Upper lobe of left lung (tissue), 4 donors: Measurements from ENCODE around the gene ADIPOR2.

Experiments used
- CTCF ChIP-seq, 6 experiments: fragments of 450-650 bp in 4 of 6; fragments of 200-600 bp in 2 of 6; sonication (generic) in 2 of 6; IDR thresholded peaks; one replicate each; pipeline ENCODE4 v1.5.1; 2016 to 2019; ENCODE audit warnings: antibody characterized with exemption in 6 of 6
- EP300 ChIP-seq, 4 donors: sonication (generic); formaldehyde crosslinking; IDR thresholded peaks; one replicate each; pipeline ENCODE4 v1.5.1; 2017; ENCODE audit warnings: antibody characterized with exemption in 4 of 4, control low read depth in 2 of 4
- POLR2AphosphoS5 ChIP-seq, 2 donors: sonication (generic); formaldehyde crosslinking; IDR thresholded peaks; one replicate each; pipeline ENCODE4 v1.5.1; 2017; ENCODE audit warnings: antibody characterized with exemption in 2 of 2

DNA sequence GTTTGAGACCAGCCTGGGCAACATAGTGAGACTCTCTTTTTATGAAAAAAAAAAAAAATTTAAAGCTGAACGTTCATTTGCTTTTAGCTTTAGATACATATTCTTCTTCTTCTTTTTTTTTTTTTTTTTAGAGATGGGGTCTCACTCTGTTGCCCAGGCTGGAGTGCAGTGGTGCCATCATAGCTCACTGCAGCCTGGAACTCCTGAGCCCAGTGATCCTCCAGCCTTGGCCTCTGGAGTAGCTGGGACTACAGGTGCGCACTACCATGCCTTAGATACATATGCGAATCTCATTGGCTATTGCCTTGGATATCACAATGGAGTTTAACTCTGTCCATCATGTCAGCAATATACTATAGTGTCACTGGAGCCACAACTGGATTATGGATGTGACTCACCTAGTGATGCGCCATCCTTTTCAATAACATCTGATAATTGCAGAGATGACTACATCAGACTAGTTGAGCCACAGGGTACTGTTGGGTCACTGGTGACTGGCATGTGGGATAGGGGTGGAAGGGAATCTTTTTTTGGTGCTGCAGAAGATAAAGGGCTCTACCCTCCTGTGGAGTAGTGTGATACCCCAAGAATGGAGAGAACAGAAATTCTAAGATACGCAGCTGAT, 2.7 kb upstream of the ADIPOR2 start:
- no peak for TF ChIP-seq CTCF (IDR thresholded peaks at IDR 0.05)
- no peak for TF ChIP-seq POLR2AphosphoS5 (IDR thresholded peaks at IDR 0.05)
- no peak for TF ChIP-seq EP300 (IDR thresholded peaks at IDR 0.05)
